Astrocyte of the spinal cord (primary cell): ENCODE data around the gene BTG2.

Experiments
- DNase-seq: peaks from one replicate; pipeline ENCODE4 v3.0.0; 2011; ENCODE audit warnings: low read depth, low spot score
- H3K4me3 ChIP-seq: 2 replicates; pipeline ENCODE4 v1.5.1; 2011; ENCODE audit warnings: low read depth, mild to moderate bottlenecking, low read length, moderate library complexity
- in situ Hi-C: cut with HindIII; loops from 2 replicates; pipeline ENCODE4 v1.10.0; 2017; ENCODE audit warnings: low sequenced_read_pairs
- TF ChIP-seq, protein P1 (sequence below): IDR thresholded peaks from 2 replicates; pipeline ENCODE4 v1.5.1; 2012; ENCODE audit warnings: low read depth, mild to moderate bottlenecking, low read length, inconsistent platforms

Gene BTG2

DNA sequence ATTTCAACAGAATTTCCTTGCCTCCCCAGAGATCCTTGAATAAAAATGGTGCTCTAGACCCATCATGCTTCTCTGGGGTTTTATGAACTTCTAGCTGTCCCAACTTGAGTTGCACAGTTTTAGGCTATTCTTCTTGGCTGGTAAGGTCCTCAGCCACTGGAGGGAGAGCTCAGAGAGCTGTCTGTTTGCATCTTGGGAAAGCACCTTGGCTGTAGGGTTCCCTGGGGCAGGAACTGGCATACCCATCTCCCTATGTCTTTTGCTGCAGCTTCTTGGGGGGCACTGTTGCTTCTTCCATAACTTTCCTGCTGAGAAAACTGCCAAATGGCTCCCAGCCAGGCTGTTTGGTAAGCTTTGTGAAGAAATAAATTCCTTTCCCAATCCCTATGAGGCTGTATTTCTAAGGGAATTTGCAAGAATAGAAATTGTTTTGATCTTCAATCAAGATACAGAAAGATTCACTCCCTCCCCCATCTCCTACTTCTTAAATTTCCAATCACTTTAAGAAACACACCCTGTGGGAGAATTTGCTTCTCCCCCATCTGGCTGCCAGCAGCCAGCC lies 53.8 kb downstream of the BTG2 start:
- no peak for DNase-seq
- in situ Hi-C loops = no loop called here
- TF ChIP-seq, protein P1, sequence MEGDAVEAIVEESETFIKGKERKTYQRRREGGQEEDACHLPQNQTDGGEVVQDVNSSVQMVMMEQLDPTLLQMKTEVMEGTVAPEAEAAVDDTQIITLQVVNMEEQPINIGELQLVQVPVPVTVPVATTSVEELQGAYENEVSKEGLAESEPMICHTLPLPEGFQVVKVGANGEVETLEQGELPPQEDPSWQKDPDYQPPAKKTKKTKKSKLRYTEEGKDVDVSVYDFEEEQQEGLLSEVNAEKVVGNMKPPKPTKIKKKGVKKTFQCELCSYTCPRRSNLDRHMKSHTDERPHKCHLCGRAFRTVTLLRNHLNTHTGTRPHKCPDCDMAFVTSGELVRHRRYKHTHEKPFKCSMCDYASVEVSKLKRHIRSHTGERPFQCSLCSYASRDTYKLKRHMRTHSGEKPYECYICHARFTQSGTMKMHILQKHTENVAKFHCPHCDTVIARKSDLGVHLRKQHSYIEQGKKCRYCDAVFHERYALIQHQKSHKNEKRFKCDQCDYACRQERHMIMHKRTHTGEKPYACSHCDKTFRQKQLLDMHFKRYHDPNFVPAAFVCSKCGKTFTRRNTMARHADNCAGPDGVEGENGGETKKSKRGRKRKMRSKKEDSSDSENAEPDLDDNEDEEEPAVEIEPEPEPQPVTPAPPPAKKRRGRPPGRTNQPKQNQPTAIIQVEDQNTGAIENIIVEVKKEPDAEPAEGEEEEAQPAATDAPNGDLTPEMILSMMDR = no peak
- H3K4me3 ChIP-seq = no peak overlapping the region
